ENCODE data around the gene FAM163B.

- TF ChIP-seq CTCF (IDR thresholded peaks at IDR 0.05) (no peak), POLR2A (IDR thresholded peaks at IDR 0.05; ENCODE audit: low read depth) (no peak), POLR2AphosphoS5 (IDR thresholded peaks at IDR 0.05) (no peak)
Observed at GRCh38 chr9:133579601-133580418, 29.4 kb downstream of the FAM163B start.
